Naive thymus-derived CD4-positive, alpha-beta T cell (primary cell): ENCODE measurements around the gene CD44. TPM values are rescaled to one million over a fixed set of nuclear protein-coding genes. Genes with fewer than 3 reads are reported as not detected.
A peak's percentile ranks its signal among the peaks of the same experiment; 100 is the strongest.

ENCODE experiments used
- ATAC-seq: fragments of 150-1000 bp; cut with Tn5 transposase; 2 replicates; pipeline ENCODE4 v1.10.0; 2021; ENCODE audit warnings: mild to moderate bottlenecking, moderate library complexity
- CTCF ChIA-PET: fragments of 350-600 bp; sonication (Branson Sonifier 250); formaldehyde crosslinking; loops from one replicate; lab custom pipeline; 2021; ENCODE audit warnings: antibody characterized with exemption; lab: Charles Lee
- POLR2A ChIA-PET: fragments of 350-600 bp; sonication (Branson Sonifier 250); formaldehyde crosslinking; loops from one replicate; lab custom pipeline; 2021; ENCODE audit warnings: antibody characterized with exemption, inconsistent platforms; lab: Charles Lee
- DNase-seq, 9 donors: peaks; one replicate each; pipeline versions ENCODE4 v3.0.0 to v3.0.0-alpha.2; 2020 to 2022; ENCODE audit warnings: mixed read lengths in 1 of 9
- H3K27ac ChIP-seq: one replicate; pipeline ENCODE4 v1.7.0; 2013; ENCODE audit warnings: mild to moderate bottlenecking, low read depth, low read length, moderate library complexity
- H3K27me3 ChIP-seq, 2 donors: one replicate each; pipeline ENCODE4 v1.7.0; 2013; ENCODE audit warnings: low read length in 2 of 2, mild to moderate bottlenecking in 2 of 2, moderate library complexity in 2 of 2; ENCODE audit not compliant: control insufficient read depth in 2 of 2, insufficient read depth in 2 of 2
- H3K36me3 ChIP-seq, 3 experiments: 1 replicate in 2 of 3; 2 replicates in 1 of 3; pipeline ENCODE4 v1.7.0; 2013; ENCODE audit warnings: low read length in 3 of 3, mild to moderate bottlenecking in 3 of 3, moderate library complexity in 1 of 3; ENCODE audit not compliant: insufficient read depth in 3 of 3, control insufficient read depth in 2 of 3
- H3K4me1 ChIP-seq, 2 donors: one replicate each; pipeline ENCODE4 v1.7.0; 2013; ENCODE audit warnings: low read length in 2 of 2, mild to moderate bottlenecking in 2 of 2, moderate library complexity in 1 of 2; ENCODE audit not compliant: control insufficient read depth in 2 of 2, insufficient read depth in 2 of 2
- H3K4me3 ChIP-seq: 2 replicates; pipeline ENCODE4 v1.7.0; 2013; ENCODE audit warnings: mild to moderate bottlenecking, low read length
- H3K9me3 ChIP-seq, 3 experiments: 1 replicate in 2 of 3; 2 replicates in 1 of 3; pipeline ENCODE4 v1.7.0; 2013; ENCODE audit warnings: low read length in 3 of 3; ENCODE audit not compliant: control insufficient read depth in 2 of 3
- H3K27ac Mint-ChIP-seq, 9 donors: one replicate each; pipeline ENCODE4 v1.8.0; 2020 to 2022; ENCODE audit warnings: mixed read lengths in 9 of 9, mild to moderate bottlenecking in 8 of 9, moderate library complexity in 5 of 9, inconsistent platforms in 2 of 9
- H3K27me3 Mint-ChIP-seq, 5 donors: one replicate each; pipeline ENCODE4 v1.8.0; 2021 to 2022; ENCODE audit warnings: mixed read lengths in 5 of 5, mild to moderate bottlenecking in 1 of 5
- H3K36me3 Mint-ChIP-seq, 5 donors: one replicate each; pipeline ENCODE4 v1.8.0; 2020 to 2022; ENCODE audit warnings: mixed read lengths in 5 of 5, mild to moderate bottlenecking in 3 of 5, inconsistent platforms in 1 of 5
- H3K4me1 Mint-ChIP-seq, 7 donors: one replicate each; pipeline ENCODE4 v1.8.0; 2020 to 2022; ENCODE audit warnings: mixed read lengths in 7 of 7, mild to moderate bottlenecking in 3 of 7, inconsistent platforms in 1 of 7
- H3K4me3 Mint-ChIP-seq, 10 donors: one replicate each; pipeline ENCODE4 v1.8.0; 2020 to 2022; ENCODE audit warnings: mild to moderate bottlenecking in 10 of 10, mixed read lengths in 10 of 10, moderate library complexity in 6 of 10, inconsistent platforms in 2 of 10
- H3K9me3 Mint-ChIP-seq, 11 donors: one replicate each; pipeline ENCODE4 v1.8.0; 2020 to 2022; ENCODE audit warnings: mixed read lengths in 11 of 11, mild to moderate bottlenecking in 4 of 11, inconsistent platforms in 1 of 11, moderate library complexity in 1 of 11
- intact Hi-C, 2 donors: fragments of 100-400 bp; cut with micrococcal nuclease; formaldehyde crosslinking; loops; one replicate each; pipeline ENCODE4 v1.15.1; 2023
- polyA plus RNA-seq, 2 donors: library from polyadenylated mRNA; unstranded; fragments of 300-500 nt; fragmentation: Illumina TruSeq; gene quantifications; one replicate each; pipeline ENCODE4 v1.2.3, GENCODE V29; 2021
- total RNA-seq, 6 experiments: library from RNA in 5 of 6; stranded (reverse) in 5 of 6; gene quantifications; 1 replicate in 5 of 6; 2 replicates in 1 of 6; pipeline ENCODE4 v1.2.3 and lab custom pipeline; 2021 to 2026

Gene CD44
- total and polyA plus RNA-seq, 7 experiments from 2014 or later = 332 to 1,223 (median 755) TPM

DNA sequence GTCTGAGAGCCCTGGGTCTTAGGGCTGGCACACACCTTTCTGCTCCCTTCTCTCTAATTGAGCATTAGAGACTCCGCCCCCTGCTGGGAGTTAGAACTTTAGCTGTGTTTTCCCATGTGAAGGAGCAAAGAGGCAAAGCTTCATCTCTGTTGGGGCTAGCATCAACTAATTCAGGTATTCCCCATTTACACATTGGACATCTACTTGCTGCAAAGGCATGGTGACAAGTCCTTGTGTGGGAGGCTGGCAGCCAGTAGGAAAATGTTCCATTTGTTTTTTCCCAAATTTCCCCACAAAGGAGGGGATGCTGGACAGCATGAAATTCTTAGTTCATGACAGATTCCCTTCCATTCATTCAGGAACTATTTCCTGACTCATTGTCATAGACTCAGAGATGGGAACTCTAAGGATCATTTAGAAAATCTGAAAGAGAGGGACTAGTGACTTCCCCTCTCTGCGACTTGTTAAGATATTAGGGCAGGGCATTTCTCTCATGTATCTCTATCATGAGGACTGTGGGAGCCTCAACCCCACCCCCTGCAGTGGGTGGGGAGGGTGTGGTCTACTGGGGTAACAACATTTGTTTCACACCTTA is 3.6 kb downstream of the CD44 start:
- Mint-ChIP-seq H3K9me3 (peaks cover 0 to 2% (median 0%) of the 10 kb centered on the region in 11 donors), H3K36me3 (peaks cover 0 to 66% (median 26%) of the 10 kb centered on the region in 5 donors), H3K27ac (peak overlapping the region; percentile 71 to 100 (median 93)), H3K4me3 (peak overlapping the region; percentile 90 to 100 (median 96)), H3K27me3 (no peaks in the 10 kb centered on the region), H3K4me1 (peaks cover 58 to 80% (median 72%) of the 10 kb centered on the region in 7 donors)
- Histone ChIP-seq H3K27me3 (no peaks in the 10 kb centered on the region), H3K9me3 (no peaks in the 10 kb centered on the region), H3K4me1 (peaks cover 61 to 70% of the 10 kb centered on the region in 2 donors), H3K27ac (peak overlapping the region; percentile 88), H3K4me3 (peak overlapping the region; percentile 97), H3K36me3 (peaks cover 0 to 23% (median 0%) of the 10 kb centered on the region in 3 experiments)
- DNase-seq = peak in 2 of 9 donors; percentile 54 to 57
- intact Hi-C loops = loop anchor here (1.0 to 5.0 kb wide), 5 partner anchors 75 to 250 kb away; no protein-coding TSS in a partner anchor
- CTCF ChIA-PET = interaction anchor here (0.6 to 5.7 kb wide), 3 partner anchors 21 to 163 kb away, joined by 3 to 33 read pairs (median 8); no protein-coding TSS in a partner anchor
- no peak for ATAC-seq
- POLR2A ChIA-PET = interaction anchor here (0.6 to 6.8 kb wide), 8 partner anchors 13 to 162 kb away, joined by 3 to 185 read pairs (median 5); no protein-coding TSS in a partner anchor

GRCh38 chr11:35143297-35144135 is 4.5 kb downstream of the CD44 start:
- Mint-ChIP-seq H3K27me3 (no peaks in the 10 kb centered on the region), H3K9me3 (peaks cover 0 to 2% (median 0%) of the 10 kb centered on the region in 11 donors), H3K4me1 (peaks cover 58 to 80% (median 71%) of the 10 kb centered on the region in 7 donors), H3K36me3 (peaks cover 0 to 68% (median 35%) of the 10 kb centered on the region in 5 donors), H3K27ac (peak overlapping the region; percentile 79 to 100 (median 92)), H3K4me3 (peak overlapping the region; percentile 83 to 99 (median 94))
- intact Hi-C loops = loop anchor here (1.0 to 5.0 kb wide), 12 partner anchors 13 to 249 kb away; partner anchors contain the start of genes APIP (in 1 of the 2) and PDHX (in 1 of the 2)
- peak overlapping the region; percentile 97 for H3K4me3 ChIP-seq
- H3K36me3 ChIP-seq = peaks cover 0 to 24% (median 0%) of the 10 kb centered on the region in 3 experiments
- H3K9me3 ChIP-seq = no peaks in the 10 kb centered on the region
- H3K27ac ChIP-seq = peak overlapping the region; percentile 88
- ChIA-PET POLR2A (interaction anchor here (0.6 to 6.8 kb wide), 21 partner anchors 9 to 160 kb away, joined by 3 to 185 read pairs (median 4); no protein-coding TSS in a partner anchor), CTCF (interaction anchor here (0.7 to 5.7 kb wide), 6 partner anchors 16 to 143 kb away, joined by 3 to 33 read pairs (median 3); no protein-coding TSS in a partner anchor)
- H3K4me1 ChIP-seq = peaks cover 61 to 70% of the 10 kb centered on the region in 2 donors
- H3K27me3 ChIP-seq = no peaks in the 10 kb centered on the region
- DNase-seq (no peak), ATAC-seq (no peak)

GRCh38 chr11:35144136-35144741 is 5.3 kb downstream of the CD44 start:
- Histone ChIP-seq H3K36me3 (peaks cover 0 to 21% (median 0%) of the 10 kb centered on the region in 3 experiments), H3K4me3 (peak overlapping the region; percentile 97), H3K27me3 (no peaks in the 10 kb centered on the region), H3K27ac (peak overlapping the region; percentile 88), H3K9me3 (no peaks in the 10 kb centered on the region), H3K4me1 (peaks cover 68 to 74% of the 10 kb centered on the region in 2 donors)
- peaks cover 4 to 74% (median 42%) of the 10 kb centered on the region in 5 donors for H3K36me3 Mint-ChIP-seq
- peak overlapping the region; percentile 79 to 100 (median 92) for H3K27ac Mint-ChIP-seq
- H3K4me3 Mint-ChIP-seq = peak overlapping the region; percentile 83 to 99 (median 94)
- CTCF ChIA-PET = interaction anchor here (0.6 to 1.1 kb wide), 4 partner anchors 15 to 59 kb away, joined by 3 read pairs; no protein-coding TSS in a partner anchor
- peaks cover 0 to 2% (median 0%) of the 10 kb centered on the region in 11 donors for H3K9me3 Mint-ChIP-seq
- DNase-seq (peak in 8 of 9 donors; percentile 59 to 85 (median 74)), ATAC-seq (peak; percentile 59)
- POLR2A ChIA-PET = interaction anchor here (0.6 to 6.8 kb wide), 21 partner anchors 10 to 160 kb away, joined by 3 to 185 read pairs (median 4); no protein-coding TSS in a partner anchor
- intact Hi-C loops = loop anchor here (1.0 to 5.0 kb wide), 12 partner anchors 12 to 248 kb away; partner anchors contain the start of genes APIP (in 1 of the 2) and PDHX (in 1 of the 2)
- no peaks in the 10 kb centered on the region for H3K27me3 Mint-ChIP-seq
- H3K4me1 Mint-ChIP-seq = peaks cover 62 to 83% (median 77%) of the 10 kb centered on the region in 7 donors

- ChIA-PET CTCF (interaction anchor here (0.6 to 1.1 kb wide), 4 partner anchors 18 to 60 kb away, joined by 3 to 4 read pairs (median 3); no protein-coding TSS in a partner anchor), POLR2A (interaction anchor here (0.9 to 8.4 kb wide), 16 partner anchors 10 to 145 kb away, joined by 3 to 185 read pairs (median 6); no protein-coding TSS in a partner anchor)
- Mint-ChIP-seq H3K27ac (peak overlapping the region; percentile 79 to 100 (median 92)), H3K4me3 (peak overlapping the region; percentile 79 to 99 (median 94)), H3K27me3 (no peaks in the 10 kb centered on the region), H3K36me3 (peaks cover 7 to 79% (median 47%) of the 10 kb centered on the region in 5 donors), H3K4me1 (peaks cover 67 to 89% (median 83%) of the 10 kb centered on the region in 7 donors), H3K9me3 (peaks cover 0 to 6% (median 0%) of the 10 kb centered on the region in 11 donors)
- H3K27ac ChIP-seq = peak overlapping the region; percentile 88
- H3K36me3 ChIP-seq = peaks cover 0 to 18% (median 0%) of the 10 kb centered on the region in 3 experiments
- H3K9me3 ChIP-seq = no peaks in the 10 kb centered on the region
- intact Hi-C loops = loop anchor here (1.0 to 5.0 kb wide), 12 partner anchors 11 to 247 kb away; partner anchors contain the start of genes APIP (in 1 of the 2) and PDHX (in 1 of the 2)
- ATAC-seq (no peak), DNase-seq (no peak)
- H3K4me1 ChIP-seq = peaks cover 73 to 80% of the 10 kb centered on the region in 2 donors
- H3K27me3 ChIP-seq = no peaks in the 10 kb centered on the region
- H3K4me3 ChIP-seq = peak overlapping the region; percentile 97
Observed at GRCh38 chr11:35144806-35145205, 5.8 kb downstream of the CD44 start.

- Histone ChIP-seq H3K9me3 (no peaks in the 10 kb centered on the region), H3K27ac (peak overlapping the region; percentile 88), H3K27me3 (no peaks in the 10 kb centered on the region), H3K36me3 (peaks cover 0 to 18% (median 0%) of the 10 kb centered on the region in 3 experiments), H3K4me1 (peaks cover 78 to 85% of the 10 kb centered on the region in 2 donors), H3K4me3 (peak overlapping the region; percentile 97)
- Mint-ChIP-seq H3K9me3 (peaks cover 0 to 6% (median 0%) of the 10 kb centered on the region in 11 donors), H3K27ac (peak overlapping the region; percentile 79 to 100 (median 92)), H3K27me3 (no peaks in the 10 kb centered on the region), H3K4me3 (peak overlapping the region; percentile 79 to 99 (median 94)), H3K36me3 (peaks cover 7 to 78% (median 49%) of the 10 kb centered on the region in 5 donors), H3K4me1 (peaks cover 70 to 92% (median 87%) of the 10 kb centered on the region in 7 donors)
- intact Hi-C loops = loop anchor here in 1 of 2 donors (2.0 kb wide), 2 partner anchors 72 to 228 kb away; partner anchors contain the start of genes APIP and PDHX
- ChIA-PET CTCF (interaction anchor here (0.9 to 1.3 kb wide), 2 partner anchors 18 to 21 kb away, joined by 4 to 7 read pairs; no protein-coding TSS in a partner anchor), POLR2A (interaction anchor here (0.7 to 8.4 kb wide), 7 partner anchors 17 to 104 kb away, joined by 3 to 172 read pairs (median 5); no protein-coding TSS in a partner anchor)
- no peak for ATAC-seq
- DNase-seq = peak in 1 of 9 donors; percentile 48
Observed at GRCh38 chr11:35145271-35145670, 6.3 kb downstream of the CD44 start.
